Duodenal mucosa (tissue), 2 donors: ENCODE measurements around the gene HMGCS1.
A peak's percentile ranks its signal among the peaks of the same experiment; 100 is the strongest.
"Not testable (repeated sequence)": the region's sequence is repeated elsewhere in the genome, so short reads cannot be mapped to it uniquely, and the experiment has no call there.

Experiments
- H3K27ac ChIP-seq: one replicate; pipeline ENCODE4 v1.7.0; 2013; ENCODE audit warnings: low read depth, low read length
- H3K27me3 ChIP-seq, 2 donors: one replicate each; pipeline ENCODE4 v1.7.0; 2013; ENCODE audit warnings: low read length in 2 of 2, control low read depth in 1 of 2; ENCODE audit not compliant: insufficient read depth in 2 of 2, control insufficient read depth in 1 of 2
- H3K36me3 ChIP-seq, 2 donors: one replicate each; pipeline ENCODE4 v1.7.0; 2013; ENCODE audit warnings: low read length in 2 of 2, control low read depth in 1 of 2; ENCODE audit not compliant: insufficient read depth in 2 of 2, control insufficient read depth in 1 of 2
- H3K4me1 ChIP-seq, 2 donors: one replicate each; pipeline ENCODE4 v1.7.0; 2013; ENCODE audit warnings: low read length in 2 of 2, control low read depth in 1 of 2; ENCODE audit not compliant: insufficient read depth in 2 of 2, control insufficient read depth in 1 of 2
- H3K4me3 ChIP-seq, 2 donors: one replicate each; pipeline ENCODE4 v1.7.0; 2013; ENCODE audit warnings: low read length in 2 of 2, low read depth in 1 of 2
- H3K9ac ChIP-seq, 2 donors: one replicate each; pipeline ENCODE4 v1.7.0; 2013; ENCODE audit warnings: low read length in 2 of 2, low read depth in 1 of 2
- H3K9me3 ChIP-seq, 2 donors: one replicate each; pipeline ENCODE4 v1.7.0; 2013; ENCODE audit warnings: low read length in 2 of 2, control low read depth in 1 of 2; ENCODE audit not compliant: control insufficient read depth in 1 of 2

Gene HMGCS1

DNA sequence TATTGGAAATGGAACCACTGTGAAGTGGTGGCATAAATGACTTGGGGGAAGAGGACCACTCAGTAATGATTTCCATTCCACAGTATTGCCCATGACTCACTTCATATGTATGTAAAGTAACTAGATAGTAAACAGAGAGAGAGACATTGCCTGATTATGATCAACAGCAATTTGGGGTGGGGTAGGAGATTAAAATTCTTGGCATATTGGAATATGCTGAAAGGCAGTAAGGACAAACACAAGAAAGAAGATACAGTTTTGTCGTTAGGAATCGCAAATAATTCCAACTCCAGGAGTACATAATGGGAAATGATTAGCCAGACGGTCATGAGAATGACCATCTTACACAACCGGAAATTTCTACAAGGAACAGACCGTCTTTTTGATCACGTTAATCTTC, 1.5 kb upstream of the HMGCS1 start:
- no peaks in the 10 kb centered on the region for H3K27me3 ChIP-seq
- no peak overlapping the region for H3K4me3 ChIP-seq
- no peaks in the 10 kb centered on the region for H3K9me3 ChIP-seq
- peaks cover 0 to 1% of the 10 kb centered on the region in 2 donors for H3K36me3 ChIP-seq
- peaks cover 22 to 24% of the 10 kb centered on the region in 2 donors for H3K4me1 ChIP-seq
- no peak overlapping the region for H3K9ac ChIP-seq
- no peak overlapping the region for H3K27ac ChIP-seq

- no peaks in the 10 kb centered on the region for H3K27me3 ChIP-seq
- peaks cover 0 to 4% of the 10 kb centered on the region in 2 donors for H3K36me3 ChIP-seq
- H3K4me1 ChIP-seq = peaks cover 22 to 31% of the 10 kb centered on the region in 2 donors
- peak overlapping the region; percentile 93 to 100 for H3K4me3 ChIP-seq
- H3K9ac ChIP-seq = peak overlapping the region; percentile 35 to 39
- peak overlapping the region; percentile 71 for H3K27ac ChIP-seq
- no peaks in the 10 kb centered on the region for H3K9me3 ChIP-seq
Measured at GRCh38 chr5:43313854-43314457, 744 bp upstream of the HMGCS1 start.

DNA sequence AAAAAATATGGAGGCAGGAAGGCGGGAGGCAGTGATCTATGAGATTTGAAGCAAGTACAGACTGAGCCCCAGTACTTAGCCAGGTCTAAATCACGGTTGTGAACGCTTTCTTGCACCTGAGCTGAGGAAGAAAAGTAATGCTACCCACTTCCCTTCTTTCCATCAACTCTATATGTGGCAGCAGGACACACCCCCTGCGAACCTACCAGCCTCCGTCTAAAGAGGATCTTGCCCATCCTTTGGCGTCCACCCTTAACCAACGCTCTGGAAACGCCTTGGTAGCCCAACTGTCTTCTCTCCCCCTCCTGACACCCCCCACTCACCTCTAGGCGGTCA, 545 bp downstream of the HMGCS1 start:
- peak overlapping the region; percentile 89 to 100 for H3K9ac ChIP-seq
- H3K27me3 ChIP-seq = no peaks in the 10 kb centered on the region
- H3K27ac ChIP-seq = peak overlapping the region; percentile 95
- H3K4me3 ChIP-seq = peak overlapping the region; percentile 93 to 100
- no peaks in the 10 kb centered on the region for H3K9me3 ChIP-seq
- peaks cover 23 to 32% of the 10 kb centered on the region in 2 donors for H3K4me1 ChIP-seq
- H3K36me3 ChIP-seq = peaks cover 0 to 4% of the 10 kb centered on the region in 2 donors

DNA sequence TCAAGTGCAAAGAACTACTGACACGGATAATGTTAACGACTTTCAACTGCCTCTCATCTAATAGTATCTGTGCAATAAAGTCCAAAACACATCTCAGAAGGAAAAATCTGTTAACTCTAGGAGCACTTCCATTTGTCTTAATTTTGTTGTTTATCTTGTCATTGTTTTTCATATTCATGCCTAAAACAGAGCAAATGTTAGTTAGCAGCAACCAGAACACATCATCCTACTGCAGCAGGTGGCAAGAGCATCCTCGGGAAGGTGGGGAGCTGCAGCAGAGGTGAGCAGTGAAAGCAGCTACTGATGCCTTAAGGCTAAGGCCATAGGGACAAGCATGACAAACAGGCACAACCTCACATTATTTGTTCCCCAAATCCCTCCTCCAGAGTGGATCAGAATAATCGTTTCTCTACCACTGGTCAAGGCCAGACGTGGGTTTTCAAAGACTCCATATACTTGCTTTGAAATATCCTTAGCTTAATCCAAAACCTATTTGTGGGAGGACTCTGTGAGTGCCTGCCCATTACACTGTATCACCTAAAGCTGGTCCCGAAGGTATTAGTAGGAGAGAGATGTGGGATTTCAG, 1.0 kb downstream of the HMGCS1 start:
- peaks cover 25 to 32% of the 10 kb centered on the region in 2 donors for H3K4me1 ChIP-seq
- peak overlapping the region; percentile 93 to 100 for H3K4me3 ChIP-seq
- H3K27me3 ChIP-seq = no peaks in the 10 kb centered on the region
- H3K9ac ChIP-seq = peak overlapping the region; percentile 89 to 100
- H3K27ac ChIP-seq = no peak overlapping the region
- no peaks in the 10 kb centered on the region for H3K9me3 ChIP-seq
- peaks cover 0 to 4% of the 10 kb centered on the region in 2 donors for H3K36me3 ChIP-seq

DNA sequence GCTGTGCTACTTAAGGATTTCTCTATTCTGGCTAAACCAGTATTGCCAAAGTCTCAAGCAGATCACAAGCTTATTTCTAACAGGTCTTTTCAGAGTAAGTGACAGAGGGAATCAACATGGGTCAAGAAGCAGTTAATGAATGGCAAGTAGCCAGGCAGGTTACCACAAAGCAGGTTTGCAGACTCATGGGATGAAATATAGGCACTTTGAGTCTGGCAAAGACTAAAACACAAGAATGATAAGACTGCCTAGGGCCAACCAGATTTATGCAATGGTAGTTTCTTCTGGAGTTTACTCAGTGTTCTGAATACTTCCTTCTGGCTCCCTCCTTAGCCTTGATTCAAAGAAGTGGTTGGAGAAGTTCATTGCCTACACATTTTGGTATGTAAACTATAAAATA, 3.6 kb downstream of the HMGCS1 start:
- H3K9ac ChIP-seq = no peak overlapping the region
- H3K9me3 ChIP-seq = no peaks in the 10 kb centered on the region
- H3K27ac ChIP-seq = no peak overlapping the region
- peaks cover 30 to 41% of the 10 kb centered on the region in 2 donors for H3K4me1 ChIP-seq
- H3K27me3 ChIP-seq = no peaks in the 10 kb centered on the region
- H3K4me3 ChIP-seq = peak overlapping the region in 1 of 2 donors; percentile 41
- peaks cover 0 to 4% of the 10 kb centered on the region in 2 donors for H3K36me3 ChIP-seq

- H3K9ac ChIP-seq = no peak overlapping the region
- no peaks in the 10 kb centered on the region for H3K9me3 ChIP-seq
- H3K27ac ChIP-seq = no peak overlapping the region
- H3K4me1 ChIP-seq = peaks cover 34 to 41% of the 10 kb centered on the region in 2 donors
- no peak overlapping the region for H3K4me3 ChIP-seq
- H3K36me3 ChIP-seq = peaks cover 0 to 4% of the 10 kb centered on the region in 2 donors
- no peaks in the 10 kb centered on the region for H3K27me3 ChIP-seq
Measured at GRCh38 chr5:43309122-43309521, 4.1 kb downstream of the HMGCS1 start.

- H3K4me1 ChIP-seq = peaks cover 33 to 42% of the 10 kb centered on the region in 2 donors
- not testable (repeated sequence) for H3K27ac ChIP-seq, H3K9me3 ChIP-seq, H3K9ac ChIP-seq, H3K36me3 ChIP-seq, H3K27me3 ChIP-seq, H3K4me3 ChIP-seq
Measured at GRCh38 chr5:43306954-43307353, 6.3 kb downstream of the HMGCS1 start.

- peaks cover 0 to 11% of the 10 kb centered on the region in 2 donors for H3K36me3 ChIP-seq
- H3K4me3 ChIP-seq = no peak overlapping the region
- no peaks in the 10 kb centered on the region for H3K9me3 ChIP-seq
- no peak overlapping the region for H3K27ac ChIP-seq
- peaks cover 30 to 36% of the 10 kb centered on the region in 2 donors for H3K4me1 ChIP-seq
- H3K9ac ChIP-seq = no peak overlapping the region
- H3K27me3 ChIP-seq = no peaks in the 10 kb centered on the region
Measured at GRCh38 chr5:43305948-43306565, 7.2 kb downstream of the HMGCS1 start.

DNA sequence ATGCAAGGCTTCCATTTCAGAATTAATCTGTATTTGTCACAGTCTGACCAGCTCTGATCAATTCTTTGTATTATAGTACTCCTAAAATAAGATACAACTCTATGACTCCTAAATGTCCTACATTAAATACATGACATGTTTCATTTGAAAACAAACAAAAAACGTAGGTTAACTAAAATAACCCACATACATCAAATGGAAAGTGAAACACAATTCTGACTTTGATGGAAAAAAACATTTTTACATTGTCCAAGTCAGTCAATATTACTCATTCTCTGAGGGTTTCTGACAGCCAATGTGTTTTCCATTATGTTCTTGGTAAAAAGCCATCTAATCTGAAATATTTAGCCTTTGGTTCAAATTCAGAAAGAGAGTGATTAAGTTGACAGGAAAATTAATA, 8.7 kb downstream of the HMGCS1 start:
- Histone ChIP-seq H3K4me1 (peaks cover 20 to 21% of the 10 kb centered on the region in 2 donors), H3K27ac (no peak overlapping the region), H3K27me3 (no peaks in the 10 kb centered on the region), H3K9me3 (no peaks in the 10 kb centered on the region), H3K9ac (no peak overlapping the region), H3K4me3 (no peak overlapping the region), H3K36me3 (peaks cover 0 to 14% of the 10 kb centered on the region in 2 donors)

- Histone ChIP-seq H3K4me1 (peaks cover 15 to 20% of the 10 kb centered on the region in 2 donors), H3K36me3 (peaks cover 4 to 22% of the 10 kb centered on the region in 2 donors), H3K27ac (no peak overlapping the region)
Measured at GRCh38 chr5:43303242-43303641, 10.0 kb downstream of the HMGCS1 start.

More at GRCh38 chr5:43303242-43303641, 10.0 kb downstream of the HMGCS1 start:
- no peak overlapping the region for H3K9ac ChIP-seq
- no peak overlapping the region for H3K4me3 ChIP-seq
- H3K27me3 ChIP-seq = no peaks in the 10 kb centered on the region
- H3K9me3 ChIP-seq = no peaks in the 10 kb centered on the region
